ENCODE results near the gene NELFA.

DNA sequence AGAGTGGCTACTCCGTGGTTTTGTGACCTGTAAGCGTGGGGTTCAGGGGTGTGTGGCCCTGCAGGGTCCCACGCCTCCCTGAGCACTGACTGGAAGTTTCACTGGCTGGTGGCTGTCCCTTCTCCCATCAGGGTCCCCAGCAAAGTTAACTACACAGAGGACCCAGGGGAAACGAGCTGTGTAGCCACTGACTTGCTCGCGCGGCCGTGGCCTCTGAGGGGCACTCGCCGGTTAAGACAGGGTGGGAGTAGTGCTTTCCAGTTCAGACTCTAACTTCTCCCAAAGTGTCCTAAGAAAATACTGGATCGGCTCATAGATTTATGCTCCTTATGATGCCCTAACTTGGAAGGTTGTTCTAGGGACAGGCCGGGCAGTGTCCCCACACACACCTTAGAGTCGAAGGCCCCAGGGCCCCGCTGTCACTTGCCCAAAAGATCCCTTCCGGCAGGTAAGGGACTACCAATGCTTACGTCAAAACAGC is 28.2 kb downstream of the NELFA start:
- TF ChIP-seq, protein P1, sequence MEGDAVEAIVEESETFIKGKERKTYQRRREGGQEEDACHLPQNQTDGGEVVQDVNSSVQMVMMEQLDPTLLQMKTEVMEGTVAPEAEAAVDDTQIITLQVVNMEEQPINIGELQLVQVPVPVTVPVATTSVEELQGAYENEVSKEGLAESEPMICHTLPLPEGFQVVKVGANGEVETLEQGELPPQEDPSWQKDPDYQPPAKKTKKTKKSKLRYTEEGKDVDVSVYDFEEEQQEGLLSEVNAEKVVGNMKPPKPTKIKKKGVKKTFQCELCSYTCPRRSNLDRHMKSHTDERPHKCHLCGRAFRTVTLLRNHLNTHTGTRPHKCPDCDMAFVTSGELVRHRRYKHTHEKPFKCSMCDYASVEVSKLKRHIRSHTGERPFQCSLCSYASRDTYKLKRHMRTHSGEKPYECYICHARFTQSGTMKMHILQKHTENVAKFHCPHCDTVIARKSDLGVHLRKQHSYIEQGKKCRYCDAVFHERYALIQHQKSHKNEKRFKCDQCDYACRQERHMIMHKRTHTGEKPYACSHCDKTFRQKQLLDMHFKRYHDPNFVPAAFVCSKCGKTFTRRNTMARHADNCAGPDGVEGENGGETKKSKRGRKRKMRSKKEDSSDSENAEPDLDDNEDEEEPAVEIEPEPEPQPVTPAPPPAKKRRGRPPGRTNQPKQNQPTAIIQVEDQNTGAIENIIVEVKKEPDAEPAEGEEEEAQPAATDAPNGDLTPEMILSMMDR (IDR thresholded peaks at IDR 0.05): no peak
- TF ChIP-seq POLR2A (IDR thresholded peaks at IDR 0.05): no peak

Data from breast epithelium (tissue), 3 donors.